Activated naive CD4-positive, alpha-beta T cell treated with anti-CD3 and anti-CD28 coated beads, Interleukin-2, amount 50 U/mL, for 16 hours (primary cell): ENCODE results near the gene PTPRN2.

Experiments
- DNase-seq: peaks from one replicate; pipeline ENCODE4 v3.0.0-alpha.2; 2020

The PTPRN2 gene

DNA sequence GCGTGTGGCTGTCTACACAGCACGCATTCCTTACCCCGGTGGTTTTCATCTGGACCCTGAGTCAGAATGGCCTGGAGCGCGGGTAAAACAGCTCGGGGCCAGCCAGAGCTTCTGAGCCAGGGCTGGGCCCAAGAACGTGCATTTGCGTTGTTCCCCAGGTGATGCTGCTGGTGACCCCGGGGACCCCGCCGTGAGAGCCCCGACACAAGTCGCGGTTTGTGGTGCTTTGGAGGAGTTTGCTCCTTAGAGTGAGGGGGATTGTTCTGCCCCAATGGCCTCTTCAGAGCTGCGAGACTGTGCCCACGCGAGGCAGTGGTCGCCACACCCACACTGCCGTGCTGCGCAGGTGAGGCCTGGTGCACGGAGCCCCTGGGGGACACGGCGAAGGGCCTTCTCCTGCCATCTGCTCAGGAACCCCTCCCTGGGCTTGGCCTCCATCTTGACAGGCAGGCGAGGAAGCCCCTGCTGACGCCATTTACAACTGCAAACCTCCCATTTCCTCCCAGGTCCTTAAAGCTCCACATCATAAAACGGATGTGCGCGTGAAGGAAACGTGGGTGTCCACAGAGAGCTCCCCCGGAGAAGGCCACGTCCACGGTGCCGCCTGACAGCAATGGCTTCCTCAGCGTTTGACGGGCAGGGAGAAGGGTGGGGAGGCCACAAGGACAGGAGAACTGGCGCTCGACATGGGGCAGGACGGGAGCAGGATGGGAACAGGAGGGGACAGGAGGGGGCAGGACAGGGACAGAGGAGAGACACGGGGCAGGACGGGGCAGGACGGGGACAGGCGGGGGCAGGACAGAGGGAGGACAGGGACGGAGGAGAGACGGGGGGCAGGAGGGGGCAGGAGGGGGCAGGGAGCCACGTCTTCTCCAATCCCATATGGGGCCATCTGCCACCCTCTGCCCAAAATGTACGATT lies 773.6 kb downstream of the PTPRN2 start:
- no peak for DNase-seq

DNA sequence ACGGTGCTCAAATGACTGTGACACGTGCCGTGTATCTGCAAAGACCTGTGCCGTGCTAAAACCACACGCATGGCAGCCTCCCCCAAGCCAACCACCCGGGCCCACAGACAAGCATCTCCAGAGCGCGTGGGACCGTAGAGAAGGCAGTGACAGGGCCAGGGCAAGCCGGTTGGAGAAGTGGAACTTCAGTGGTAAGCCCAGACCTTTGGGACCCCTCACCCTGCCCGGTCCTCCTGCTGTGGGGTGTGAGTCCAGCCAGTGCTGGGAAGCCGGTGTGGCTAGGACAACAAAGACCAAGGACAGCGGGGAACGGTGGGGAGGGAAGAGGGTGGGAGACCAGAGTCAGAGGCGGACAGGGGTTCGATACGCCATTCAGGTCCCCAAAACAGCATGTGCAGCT lies 774.6 kb downstream of the PTPRN2 start:
- DNase-seq: no peak

DNA sequence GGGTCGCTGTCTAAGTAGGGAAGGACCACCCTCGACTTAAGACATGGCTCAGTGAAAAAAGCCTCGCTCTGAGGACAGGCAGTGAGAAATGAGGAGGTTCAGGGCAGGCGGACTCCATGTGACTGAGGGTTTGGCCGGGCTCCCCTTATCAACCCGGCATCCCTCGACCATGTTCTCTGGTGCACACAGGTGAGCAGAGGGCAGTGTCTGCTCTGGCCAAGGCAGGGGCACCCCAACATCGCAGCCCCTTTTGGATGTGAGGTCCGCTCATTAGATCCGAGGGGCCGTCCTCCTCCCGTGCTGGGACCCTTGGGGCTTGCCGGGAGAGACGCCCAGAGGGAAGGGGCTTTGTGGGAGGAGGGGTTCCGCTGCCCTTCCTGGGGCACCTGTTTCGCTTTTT lies 775.7 kb downstream of the PTPRN2 start:
- no peak for DNase-seq

DNA sequence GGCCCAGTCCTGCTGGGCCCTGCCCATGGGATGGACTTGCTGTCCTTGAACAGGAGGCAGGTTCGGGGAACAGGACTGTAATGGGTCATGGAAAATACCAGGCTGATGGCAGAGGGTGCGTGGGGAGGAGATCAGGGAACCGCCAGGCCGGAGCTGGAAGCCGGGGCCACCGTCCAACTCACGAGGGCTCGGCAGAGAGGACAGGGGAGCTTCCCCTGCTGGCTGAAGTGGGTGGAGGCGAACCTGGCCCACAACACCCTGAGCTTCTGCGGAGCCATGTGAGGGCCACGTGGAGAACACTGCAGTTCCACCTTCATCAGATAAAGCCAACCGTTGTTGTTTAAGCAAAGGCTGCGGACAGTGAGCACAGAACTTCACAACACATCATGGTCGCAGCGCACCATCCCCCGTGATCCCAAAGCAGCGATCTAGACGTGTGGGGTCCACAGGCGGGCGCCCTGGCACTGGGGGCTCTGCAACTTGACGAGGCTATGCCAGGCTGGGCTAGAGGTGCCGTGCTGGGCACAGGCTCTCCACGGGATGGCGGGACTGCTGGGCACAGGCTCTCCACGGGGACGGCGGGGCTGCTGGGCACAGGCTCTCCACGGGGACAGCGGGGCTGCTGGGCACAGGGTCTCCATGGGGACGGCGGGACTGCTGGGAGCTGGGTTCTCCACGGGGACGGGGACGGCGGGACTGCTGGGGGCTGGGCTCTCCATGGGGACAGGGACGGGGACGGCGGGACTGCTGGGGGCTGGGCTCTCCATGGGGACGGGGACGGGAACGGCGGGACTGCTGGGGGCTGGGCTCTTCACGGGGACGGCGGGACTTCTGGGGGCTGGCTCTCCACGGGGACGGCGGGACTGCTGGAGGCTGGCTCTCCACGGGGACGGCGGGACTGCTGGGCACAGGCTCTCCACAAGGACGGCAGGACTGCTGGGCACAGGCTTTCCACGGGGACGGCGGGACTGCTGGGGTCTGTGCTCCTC lies 777.5 kb downstream of the PTPRN2 start:
- DNase-seq: peak; percentile 5

DNA sequence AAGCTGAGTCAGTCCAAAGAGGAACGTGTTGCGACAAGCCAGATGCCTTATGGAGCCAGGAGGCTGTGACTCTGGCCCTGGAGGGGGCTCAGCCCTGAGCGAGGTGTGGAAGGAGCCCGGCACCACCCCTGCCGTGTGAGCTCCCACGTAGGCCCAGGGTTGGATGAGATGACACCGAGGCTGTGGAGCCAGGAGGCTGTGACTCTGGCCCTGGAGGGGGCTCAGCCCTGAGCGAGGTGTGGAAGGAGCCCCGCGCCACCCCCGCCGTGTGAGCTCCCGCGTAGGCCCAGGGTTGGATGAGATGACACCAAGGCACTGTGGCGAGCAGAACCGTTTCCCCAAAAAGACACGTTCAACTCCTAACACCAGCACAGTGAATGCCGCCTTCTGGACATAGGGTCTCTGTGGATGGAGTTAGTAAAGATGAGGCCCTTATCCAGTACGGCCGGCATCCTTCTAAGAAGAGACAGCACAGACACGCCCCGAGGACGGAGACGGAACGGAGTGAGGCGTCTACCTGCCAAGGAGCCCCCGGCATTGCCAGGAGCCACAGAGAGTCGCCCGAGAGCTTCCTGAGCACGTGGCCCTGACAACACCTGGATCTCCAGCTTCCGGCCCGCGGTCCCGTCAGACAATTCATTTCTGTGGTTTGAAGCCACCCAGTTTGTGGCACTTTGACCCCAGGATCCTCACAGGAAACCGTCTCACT lies 778.3 kb downstream of the PTPRN2 start:
- peak; percentile 7 for DNase-seq

GRCh38 chr7:157808042-157808441 lies 779.6 kb downstream of the PTPRN2 start:
- DNase-seq: no peak

GRCh38 chr7:157807510-157807909 lies 780.1 kb downstream of the PTPRN2 start:
- DNase-seq: no peak

DNA sequence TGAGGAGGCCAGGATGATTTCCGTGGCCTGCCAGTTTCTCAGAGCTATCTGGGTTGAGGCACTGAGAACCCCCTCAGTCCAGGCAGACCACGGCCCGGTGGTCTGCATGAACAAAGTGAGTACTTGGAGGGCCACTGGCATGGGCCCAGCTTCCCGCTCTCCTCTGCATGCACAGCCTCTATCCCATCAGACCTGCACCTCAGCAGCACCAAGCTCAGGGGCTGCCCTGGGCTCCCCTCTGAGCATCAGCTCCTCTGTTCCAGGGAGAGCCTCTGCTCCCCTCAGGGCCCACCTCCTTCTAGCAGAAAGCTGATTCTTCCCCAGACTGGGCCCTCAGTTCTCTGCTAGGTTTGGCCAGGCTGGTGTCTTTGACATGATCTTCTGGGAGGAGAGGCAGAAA lies 780.9 kb downstream of the PTPRN2 start:
- DNase-seq: no peak

- no peak for DNase-seq
Measured at GRCh38 chr7:157805713-157806112, 781.9 kb downstream of the PTPRN2 start.

DNA sequence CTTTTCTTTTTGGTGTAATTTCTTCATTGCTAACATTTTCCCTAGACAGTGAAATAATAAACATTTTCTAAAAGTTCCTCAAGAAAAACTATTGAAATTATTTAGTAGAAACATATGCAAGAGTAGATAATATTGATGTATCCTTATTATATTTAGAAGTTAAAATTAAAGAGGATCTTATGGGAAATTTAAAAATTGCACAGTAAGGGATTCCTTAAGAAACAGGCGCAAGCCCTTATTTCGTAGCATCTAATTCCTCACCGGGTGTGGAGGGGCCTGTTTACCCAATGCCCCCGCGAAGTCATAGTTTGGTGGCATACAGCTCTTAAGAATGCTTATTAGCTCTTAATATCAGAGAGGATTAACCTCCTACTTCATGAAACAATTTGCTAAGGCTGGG lies 783.7 kb downstream of the PTPRN2 start:
- DNase-seq: no peak

GRCh38 chr7:157801971-157802675 lies 785.5 kb downstream of the PTPRN2 start:
- peak; percentile 7 for DNase-seq

- no peak for DNase-seq
Measured at GRCh38 chr7:157801113-157801512, 786.5 kb downstream of the PTPRN2 start.

DNA sequence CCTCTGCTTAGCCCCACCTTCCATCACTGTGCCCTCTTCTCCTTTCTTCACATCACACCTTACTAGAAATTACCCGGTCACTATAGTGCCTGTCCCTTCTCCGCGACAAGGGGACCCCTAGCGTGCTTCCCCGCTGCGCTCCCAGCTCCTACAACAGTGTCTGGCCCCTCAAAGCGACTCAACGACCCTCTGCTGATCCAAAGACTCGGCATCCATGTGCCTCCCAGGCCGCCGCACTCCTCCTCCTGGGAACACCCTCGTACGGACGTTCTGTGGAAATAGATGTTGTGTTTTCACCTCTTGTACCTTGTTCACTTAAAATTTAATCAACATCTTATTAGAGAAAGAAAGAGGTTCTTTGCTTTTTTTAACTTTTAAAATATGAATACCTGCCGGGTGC lies 787.3 kb downstream of the PTPRN2 start:
- DNase-seq: no peak

GRCh38 chr7:157799076-157799685 lies 788.4 kb downstream of the PTPRN2 start:
- no peak for DNase-seq

- no peak for DNase-seq
Measured at GRCh38 chr7:157797361-157797760, 790.3 kb downstream of the PTPRN2 start.

DNA sequence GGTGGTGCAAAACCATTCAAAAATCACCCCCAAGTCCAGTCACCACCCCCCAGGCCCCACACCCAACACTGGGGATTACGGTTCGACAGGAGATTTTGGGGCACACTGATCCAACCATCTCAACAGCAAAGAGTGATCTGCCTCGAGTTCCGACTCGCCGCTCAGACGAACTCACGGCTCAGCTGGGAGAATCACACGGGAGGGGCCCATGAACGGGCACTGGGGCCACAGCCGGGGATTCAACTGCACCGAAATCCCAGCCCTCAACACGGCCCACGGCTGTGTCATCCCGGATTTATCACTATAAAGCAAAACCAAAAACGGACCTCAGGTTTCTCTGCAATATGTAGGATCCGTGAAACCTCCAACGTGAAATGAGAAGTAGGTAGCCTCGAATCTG lies 790.8 kb downstream of the PTPRN2 start:
- no peak for DNase-seq

GRCh38 chr7:157795643-157796042 lies 792.0 kb downstream of the PTPRN2 start:
- DNase-seq: no peak

GRCh38 chr7:157795199-157795598 lies 792.4 kb downstream of the PTPRN2 start:
- peak; percentile 6 for DNase-seq

DNA sequence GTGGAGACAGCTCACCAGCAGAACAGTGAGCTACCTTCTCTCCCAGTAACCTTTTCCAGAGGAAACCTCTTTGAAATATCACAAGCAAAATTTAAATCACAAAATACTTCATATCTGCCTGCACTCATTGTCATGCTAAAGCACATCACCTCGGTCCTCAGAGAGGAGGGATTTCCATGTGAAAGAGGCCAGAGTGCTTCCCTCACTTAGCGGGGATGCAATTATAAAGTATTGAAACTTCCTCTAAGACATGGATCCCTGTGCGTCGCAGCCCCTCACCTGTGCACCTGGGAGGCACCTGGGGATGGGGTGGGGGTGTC lies 792.9 kb downstream of the PTPRN2 start:
- DNase-seq: no peak

DNA sequence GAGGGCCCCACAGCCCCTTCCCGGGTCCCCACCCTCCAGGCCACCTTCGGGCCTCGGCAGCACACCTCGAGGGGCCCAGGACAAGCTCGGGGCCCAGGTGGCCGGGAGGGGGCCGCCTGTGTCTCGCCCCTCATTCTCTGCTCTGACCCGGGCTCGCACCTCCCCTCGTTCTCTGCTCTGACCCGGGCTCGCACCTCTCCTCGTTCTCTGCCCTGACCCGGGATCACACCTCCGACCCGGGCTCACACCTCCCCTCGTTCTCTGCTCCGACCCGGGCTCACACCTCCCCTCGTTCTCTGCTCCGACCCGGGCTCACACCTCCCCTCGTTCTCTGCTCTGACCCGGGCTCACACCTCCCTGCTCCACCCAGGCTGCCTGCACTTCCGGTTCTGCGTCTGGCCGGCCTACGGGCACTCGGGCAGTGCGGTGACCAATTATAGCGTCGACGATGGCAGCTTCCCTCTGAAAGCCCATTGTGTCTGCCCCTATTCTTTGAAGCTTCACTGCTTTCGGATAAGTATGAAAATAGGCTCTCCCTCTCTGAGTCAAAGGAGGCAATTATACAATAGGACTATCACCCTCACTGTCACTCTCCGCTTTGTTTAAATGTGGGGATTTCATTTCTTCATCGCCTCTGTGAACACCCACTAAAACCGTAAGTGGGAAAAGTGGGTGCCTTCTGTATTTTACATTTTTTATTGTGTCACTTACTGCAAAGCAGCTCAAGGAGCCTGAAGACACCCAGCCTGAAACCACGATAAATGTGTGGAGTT lies 793.5 kb downstream of the PTPRN2 start:
- no peak for DNase-seq

GRCh38 chr7:157793087-157793353 lies 794.6 kb downstream of the PTPRN2 start:
- no peak for DNase-seq
